ELF-1 (cell line): ENCODE data around the gene MRPS23.
A peak's percentile ranks its signal among the peaks of the same experiment; 100 is the strongest.
"Not testable (repeated sequence)": the region's sequence is repeated elsewhere in the genome, so short reads cannot be mapped to it uniquely, and the experiment has no call there.

Source experiments
- DNase-seq: peaks from one replicate; pipeline ENCODE4 v3.0.0-alpha.2; 2016; ENCODE audit warnings: low read depth, low spot score

Gene MRPS23

DNA sequence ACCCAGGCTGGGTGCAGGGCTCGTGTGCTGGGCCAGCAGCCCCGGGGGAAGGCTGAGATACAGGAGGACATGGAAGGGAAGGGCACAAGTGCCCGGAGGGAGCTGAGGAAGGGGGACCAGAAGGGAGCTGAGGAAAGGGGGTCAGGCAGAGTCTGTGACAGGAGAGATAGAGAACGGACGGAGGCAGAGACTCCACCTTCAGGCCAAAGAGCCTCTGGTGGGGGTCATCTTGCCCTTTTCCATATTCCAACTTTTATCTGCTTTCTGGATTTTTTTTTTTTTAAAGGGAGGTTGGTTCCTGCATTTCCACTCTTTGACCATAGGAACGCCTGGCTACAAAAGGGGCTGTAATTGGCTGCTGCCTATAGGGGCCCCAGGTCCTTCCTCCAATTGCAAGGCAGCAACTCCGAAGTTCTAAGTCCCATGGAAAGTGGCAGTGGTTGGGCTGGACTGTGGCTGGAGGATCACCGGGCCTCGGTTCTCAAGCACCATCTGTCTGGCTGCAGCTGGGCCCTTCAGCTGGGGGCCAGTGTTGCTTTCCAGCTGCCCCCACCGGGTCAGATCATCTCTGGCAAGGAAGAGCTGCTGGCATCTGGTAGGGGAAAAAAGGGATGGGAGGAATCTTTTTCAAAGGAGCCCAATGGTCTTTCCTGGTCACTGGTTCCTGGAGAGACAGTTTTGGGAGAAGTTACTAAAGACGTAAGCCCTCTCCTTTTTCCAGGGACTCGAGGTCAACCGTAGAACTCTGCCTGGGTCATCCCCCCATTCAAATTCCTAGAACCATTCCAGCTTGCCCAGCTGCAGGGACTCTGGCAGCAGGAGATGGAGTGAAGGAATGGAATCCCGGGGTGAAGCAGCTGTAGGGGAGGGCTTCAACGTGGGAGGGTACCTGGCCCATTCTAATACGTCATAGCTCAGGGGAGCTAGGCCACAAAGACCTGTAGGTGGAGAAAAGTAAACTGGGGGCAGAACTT is 13.1 kb upstream of the MRPS23 start:
- peak; percentile 52 for DNase-seq

DNA sequence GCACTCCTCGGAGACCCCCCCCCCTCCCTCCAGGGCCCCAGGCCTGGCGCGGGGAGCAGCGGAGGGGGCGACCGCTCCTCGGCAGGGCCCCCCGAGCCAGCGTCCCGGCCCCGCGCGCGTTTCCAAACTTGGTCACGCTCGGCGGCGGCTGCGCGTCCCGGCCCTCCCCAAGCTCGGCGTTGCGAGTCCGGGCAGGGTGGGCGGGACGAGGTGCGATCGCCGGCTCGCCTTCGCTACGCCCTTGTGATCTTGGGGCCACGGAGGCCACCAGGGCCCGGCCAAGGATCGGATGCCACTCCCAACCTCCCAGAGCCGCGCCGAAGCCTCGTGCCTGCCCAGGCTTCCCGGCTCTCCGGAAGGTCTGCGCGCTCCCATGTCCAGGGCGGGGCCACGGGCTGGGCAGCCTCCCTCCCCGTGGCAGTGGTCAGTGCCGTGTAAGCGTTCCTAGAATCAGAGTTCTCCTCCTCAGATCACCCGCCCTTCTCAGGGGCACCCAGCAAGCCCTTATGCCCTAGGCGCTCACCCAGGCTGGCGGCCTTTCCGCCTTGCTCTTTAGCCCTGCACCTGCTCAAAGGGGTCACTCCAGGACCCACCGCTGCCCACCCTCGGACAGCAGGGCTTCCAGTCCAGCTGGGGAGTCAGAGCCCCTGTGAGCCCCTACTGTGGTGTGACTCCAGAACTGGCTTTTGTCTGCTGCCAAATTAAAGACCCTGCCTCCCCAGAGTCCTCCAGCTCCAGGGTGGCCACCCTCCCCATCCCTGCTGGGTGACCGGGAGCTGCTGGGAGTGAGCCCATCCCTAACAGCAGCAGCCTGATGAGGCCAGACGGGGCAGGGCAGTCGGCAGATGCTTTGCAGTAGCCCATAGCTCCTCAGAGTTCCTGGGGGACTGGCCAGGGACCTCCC is 12.2 kb upstream of the MRPS23 start:
- peak; percentile 38 for DNase-seq

DNA sequence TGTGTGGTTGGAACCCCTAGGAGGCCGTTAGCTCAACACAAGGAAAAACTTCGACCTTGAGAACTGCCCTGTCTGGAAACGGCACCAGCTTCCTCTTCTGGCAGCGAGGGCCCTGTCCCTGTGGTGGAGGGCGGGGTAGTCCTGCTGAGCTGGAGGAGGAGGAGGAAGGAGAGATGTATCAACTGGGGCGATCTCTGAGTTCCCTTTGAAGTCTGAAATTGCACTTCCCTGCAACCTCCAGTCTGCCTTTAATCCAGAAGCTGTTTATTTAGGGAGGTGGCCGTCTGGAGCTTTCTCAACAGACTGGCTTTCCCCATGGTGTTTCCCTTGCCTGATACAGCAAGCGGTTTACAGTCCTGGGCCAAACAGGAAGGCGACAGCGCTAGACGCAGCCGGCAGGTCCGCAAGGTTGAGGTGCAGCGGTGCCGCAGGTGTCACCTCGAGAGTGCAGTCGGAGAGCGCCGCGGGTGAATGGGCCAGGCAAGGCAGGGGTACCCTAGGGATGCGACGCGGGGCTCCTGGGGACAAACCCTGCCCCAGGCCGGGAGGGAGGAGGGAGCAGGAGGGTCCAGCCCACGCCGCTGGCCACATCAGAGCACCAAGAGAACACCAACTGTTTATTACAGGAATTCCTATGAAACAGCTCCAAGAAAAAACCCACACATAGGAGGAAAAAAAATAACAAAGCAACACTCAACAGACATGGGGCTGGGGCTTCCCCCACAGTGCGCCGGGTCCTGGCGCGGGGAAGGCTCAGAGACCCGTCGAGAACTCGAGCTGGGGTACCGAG is 11.4 kb upstream of the MRPS23 start:
- DNase-seq: peak; percentile 84

- DNase-seq: no peak
Measured at GRCh38 chr17:57860414-57860999, 10.7 kb upstream of the MRPS23 start.

DNA sequence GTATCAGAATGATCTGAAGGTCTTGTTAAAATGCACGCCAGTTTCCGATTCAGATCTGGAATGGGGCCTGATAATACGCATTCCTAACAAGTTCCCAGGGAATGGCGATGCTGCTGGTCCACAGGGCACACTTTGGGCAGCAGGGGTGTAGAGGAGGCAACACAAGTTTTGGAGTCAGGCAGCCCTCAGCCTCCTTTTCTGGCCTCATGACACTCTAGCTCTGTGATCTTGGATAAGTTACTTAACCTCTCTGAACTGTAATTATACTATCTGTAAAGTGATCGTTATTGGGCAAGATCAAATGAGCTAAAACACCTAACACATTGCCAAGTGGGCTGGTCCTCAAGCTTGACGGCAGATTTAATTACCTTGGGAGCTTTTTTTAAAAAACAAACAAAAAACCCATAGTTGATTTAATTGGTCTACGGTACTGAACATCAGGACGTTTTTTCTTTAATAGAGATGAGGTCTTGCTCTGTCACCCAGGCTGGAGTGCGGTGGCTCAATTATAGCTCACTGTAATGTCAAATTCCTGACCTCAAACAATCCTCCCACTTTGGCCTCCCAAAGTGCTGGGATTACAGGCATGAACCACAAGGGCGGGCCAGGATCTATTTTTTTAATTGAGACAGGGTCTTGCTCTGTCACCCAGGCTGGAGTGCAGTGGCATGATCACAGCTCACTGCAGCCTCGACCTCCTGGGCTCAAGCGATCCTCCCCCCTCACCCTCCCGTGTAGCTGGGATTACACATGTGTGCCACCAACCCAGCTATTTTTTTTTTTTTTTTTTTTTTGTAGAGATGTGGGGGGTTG is 10.0 kb upstream of the MRPS23 start:
- DNase-seq: no peak

DNA sequence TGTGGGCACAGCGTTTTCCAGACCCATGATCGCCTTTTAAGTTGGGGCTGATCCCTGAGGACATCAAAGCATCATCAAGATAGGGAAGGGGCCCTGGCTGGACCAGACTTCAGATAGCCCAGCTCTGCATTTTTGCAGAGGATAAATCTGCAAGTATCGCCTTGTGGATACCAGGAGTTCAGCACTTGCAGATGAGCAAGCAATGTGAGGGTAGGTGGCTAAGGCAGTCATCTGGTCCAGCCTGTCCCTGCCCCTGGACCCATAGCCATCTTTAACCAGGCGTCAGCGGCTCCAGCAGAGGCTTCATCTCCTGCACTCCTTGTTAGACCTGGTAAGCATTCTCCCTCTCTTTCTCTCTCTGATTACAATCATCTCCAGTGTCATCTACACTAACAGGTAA is 9.0 kb upstream of the MRPS23 start:
- DNase-seq: peak; percentile 29

GRCh38 chr17:57856792-57857620 is 7.2 kb upstream of the MRPS23 start:
- peak; percentile 4 for DNase-seq

DNA sequence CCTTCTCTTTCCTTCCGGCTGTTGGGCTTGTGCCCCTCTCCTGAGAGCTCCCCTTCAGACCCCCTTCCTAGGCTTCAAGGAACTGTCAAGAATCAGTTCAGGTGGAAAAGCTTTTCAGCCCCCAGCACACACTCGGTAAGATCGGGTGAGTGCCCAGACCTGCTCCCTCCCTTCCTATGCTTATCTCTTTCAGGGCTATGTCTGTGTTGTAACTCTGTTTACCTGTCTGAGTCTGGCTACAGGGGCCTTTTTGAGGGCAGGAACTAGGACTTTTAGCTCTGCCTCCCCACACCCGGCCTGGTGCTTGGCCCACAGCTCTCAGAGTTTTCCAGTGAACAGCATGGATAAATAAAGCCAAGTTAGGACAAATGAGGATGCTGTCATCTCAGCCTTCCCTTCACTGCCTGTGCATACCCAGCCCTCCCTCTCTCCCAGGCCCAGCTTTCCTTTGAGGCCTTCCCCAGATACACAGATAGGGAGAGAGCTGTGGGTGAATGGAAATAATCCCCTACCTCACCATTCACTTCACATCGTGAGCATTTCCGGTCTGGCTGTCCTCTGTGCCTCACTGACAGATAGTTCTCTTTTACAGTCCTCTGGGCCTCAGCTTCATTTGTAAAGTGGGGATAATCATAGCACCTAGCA is 5.7 kb upstream of the MRPS23 start:
- peak; percentile 29 for DNase-seq

GRCh38 chr17:57853695-57854094 is 3.9 kb upstream of the MRPS23 start:
- no peak for DNase-seq

DNA sequence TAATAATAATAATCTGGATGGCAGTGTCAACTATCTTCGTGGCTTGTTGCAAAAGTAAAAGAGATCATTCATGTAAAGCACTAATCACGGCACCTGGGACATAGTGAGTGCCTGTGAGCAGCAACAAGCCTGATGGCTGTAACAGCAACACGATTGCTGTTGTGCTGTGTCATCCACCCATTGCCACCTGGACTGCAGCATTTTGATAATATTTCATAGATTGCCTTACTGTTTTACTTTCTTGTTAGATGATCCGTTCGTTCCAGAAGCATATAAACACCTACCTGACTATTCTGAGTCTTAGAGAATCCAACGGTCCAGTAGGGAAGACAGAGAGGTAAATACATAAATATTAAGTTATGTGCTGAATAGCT is 3.1 kb upstream of the MRPS23 start:
- no peak for DNase-seq

DNA sequence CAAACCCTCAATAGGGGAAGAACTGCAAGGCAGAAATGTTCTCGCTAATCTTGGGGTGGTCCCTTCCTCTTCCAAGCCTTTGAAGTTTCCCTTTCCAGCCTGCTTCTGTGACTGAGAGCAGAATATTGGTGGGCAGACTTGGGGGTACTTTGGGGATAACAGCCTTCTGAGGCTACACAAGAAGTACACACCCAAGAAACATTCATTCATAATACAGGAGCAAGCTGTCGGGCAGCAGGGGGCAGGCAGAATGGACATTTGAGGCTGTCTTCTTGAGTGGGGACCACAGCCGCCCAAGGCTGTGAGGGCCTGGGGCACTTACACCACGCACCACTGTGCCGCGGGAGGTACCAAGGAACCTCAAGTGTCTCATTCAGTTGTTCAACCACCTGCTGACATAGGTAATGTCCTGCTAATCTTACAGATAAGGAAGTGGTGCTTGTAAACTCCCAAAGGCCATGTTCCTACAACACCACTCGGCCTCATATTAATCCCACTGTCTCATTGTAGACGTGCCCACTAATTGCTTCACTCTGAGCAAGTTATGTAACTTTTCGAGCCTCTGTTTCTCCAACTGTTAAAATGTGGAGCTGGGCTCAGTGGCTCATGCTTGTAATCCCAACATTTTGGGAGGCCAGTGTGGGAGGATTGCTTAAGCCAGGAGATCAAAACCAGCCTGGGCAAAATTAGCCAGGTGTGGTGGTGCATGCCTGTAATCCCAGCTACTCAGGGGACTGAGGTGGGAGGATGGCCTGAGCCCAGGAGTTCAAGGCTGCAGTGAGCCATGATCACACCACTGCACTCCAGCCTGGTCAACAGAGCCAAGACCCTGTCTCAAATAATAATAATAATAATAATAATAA is 2.5 kb upstream of the MRPS23 start:
- DNase-seq: peak; percentile 24

GRCh38 chr17:57849163-57849873 is 526 bp downstream of the MRPS23 start:
- no peak for DNase-seq

DNA sequence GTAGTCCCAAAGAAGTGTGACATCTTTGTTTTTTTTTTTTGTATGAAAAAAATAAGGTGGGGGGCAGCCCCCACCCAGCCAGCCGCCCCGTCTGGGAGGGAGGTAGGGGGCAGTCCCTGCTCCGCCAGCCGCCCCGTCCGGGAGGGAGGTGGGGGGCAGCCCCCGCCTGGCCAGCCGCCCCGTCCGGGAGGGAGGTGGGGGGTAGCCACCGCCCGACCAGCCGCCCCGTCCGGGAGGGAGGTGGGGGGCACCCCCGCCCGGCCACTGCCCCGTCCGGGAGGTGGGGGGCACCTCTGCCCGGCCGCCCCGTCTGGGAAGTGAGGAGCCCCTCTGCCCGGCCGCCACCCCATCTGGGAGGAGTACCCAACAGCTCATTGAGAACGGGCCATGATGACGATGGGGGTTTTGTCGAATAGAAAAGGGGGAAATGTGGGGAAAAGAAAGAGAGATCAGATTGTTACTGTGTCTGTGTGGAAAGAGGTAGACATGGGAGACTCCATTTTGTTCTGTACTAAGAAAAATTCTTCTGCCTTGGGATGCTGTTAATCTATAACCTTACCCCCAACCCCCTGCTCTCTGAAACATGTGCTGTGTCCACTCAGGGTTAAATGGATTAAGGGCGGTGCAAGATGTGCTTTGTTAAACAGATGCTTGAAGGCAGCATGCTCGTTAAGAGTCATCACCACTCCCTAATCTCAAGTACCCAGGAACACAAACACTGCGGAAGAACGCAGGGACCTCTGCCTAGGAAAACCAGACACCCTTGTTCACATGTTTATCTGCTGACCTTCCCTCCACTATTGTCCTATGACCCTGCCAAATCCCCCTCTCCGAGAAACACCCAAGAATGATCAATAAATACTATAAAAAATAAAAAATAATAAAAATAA is 3.5 kb downstream of the MRPS23 start:
- DNase-seq: not testable (repeated sequence)

GRCh38 chr17:57842280-57842679 is 7.6 kb downstream of the MRPS23 start:
- DNase-seq: no peak

GRCh38 chr17:57839571-57839923 is 10.3 kb downstream of the MRPS23 start:
- no peak for DNase-seq

GRCh38 chr17:57838857-57839570 is 10.8 kb downstream of the MRPS23 start:
- no peak for DNase-seq
